ENCODE measurements around the gene HS3ST3B1. TPM values are rescaled to one million over a fixed set of nuclear protein-coding genes. Genes with fewer than 3 reads are reported as not detected.

Gene HS3ST3B1
- polyA plus RNA-seq, 1 of the 3 experiments (the other 2 are of a cell fraction): 0.67 TPM

- CTCF ChIA-PET: interaction anchor here (1.5 kb wide), 1 partner anchor 20 kb away, joined by 3 read pairs; no protein-coding TSS in a partner anchor
Observed at GRCh38 chr17:14374268-14374667, 73.4 kb downstream of the HS3ST3B1 start.

More at GRCh38 chr17:14374268-14374667, 73.4 kb downstream of the HS3ST3B1 start:
- H4K20me1 ChIP-seq (ENCODE audit: insufficient read depth): no peaks in the 10 kb centered on the region
- TF ChIP-seq ZBTB33 (IDR thresholded peaks at IDR 0.05; ENCODE audit: borderline replicate concordance, low read depth) (no peak), RFX5 (IDR thresholded peaks at IDR 0.05; ENCODE audit: low read length) (no peak), NFIC (IDR thresholded peaks at IDR 0.05; ENCODE audit: borderline replicate concordance) (no peak), REST (IDR thresholded peaks at IDR 0.05; ENCODE audit: low read depth, low read length) (no peak), FOXJ3 (CRISPR knock-in tag; IDR thresholded peaks at IDR 0.05) (no peak)
- H3K4me2 ChIP-seq: no peak overlapping the region
- no peaks in the 10 kb centered on the region for H3K36me3 ChIP-seq (replicated peaks in 1 of 2; ENCODE audit: control insufficient read depth in 1 of 2, insufficient read depth in 2 of 2, low read length in 1 of 2)
- no peak overlapping the region for H3K27ac ChIP-seq (ENCODE audit: low read depth in 2 of 2, low read length in 1 of 2)
- H3K27me3 ChIP-seq (ENCODE audit: insufficient read depth): peaks cover 53% of the 10 kb centered on the region
- H2AFZ ChIP-seq (ENCODE audit: low read depth): no peak overlapping the region
- no peaks in the 10 kb centered on the region for H3K9me3 ChIP-seq
- no peaks in the 10 kb centered on the region for H3K4me1 ChIP-seq (ENCODE audit: control insufficient read depth in 1 of 2, insufficient read depth in 2 of 2, low read depth in 1 of 2, low read length in 1 of 2)
- POLR2A ChIA-PET: no interaction called here
- WGBS (ENCODE audit: low lambda C conversion rate): 14% methylated on average over 1 of the region's 1 CpG
- no peak overlapping the region for H3K4me3 ChIP-seq (ENCODE audit: low read depth in 2 of 2, low read length in 1 of 2)
- no peak for DNase-seq
- H3K79me2 ChIP-seq (ENCODE audit: insufficient read depth): no peaks in the 10 kb centered on the region
- H3F3A ChIP-seq (replicated peaks; ENCODE audit: insufficient read depth): no peaks in the 10 kb centered on the region
- no peaks in the 10 kb centered on the region for H3K9me2 ChIP-seq
- no peak overlapping the region for H3K9ac ChIP-seq

Measured in SK-N-SH (cell line).